GM12872 (cell line): ENCODE results near the gene KAT6B.

Experiments used
- TF ChIP-seq, protein P1 (sequence below): IDR thresholded peaks from 3 replicates; pipeline ENCODE4 v1.5.1; 2011; ENCODE audit warnings: low read depth, mild to moderate bottlenecking, low read length, moderate library complexity; ENCODE audit not compliant: insufficient read depth

Gene KAT6B

DNA sequence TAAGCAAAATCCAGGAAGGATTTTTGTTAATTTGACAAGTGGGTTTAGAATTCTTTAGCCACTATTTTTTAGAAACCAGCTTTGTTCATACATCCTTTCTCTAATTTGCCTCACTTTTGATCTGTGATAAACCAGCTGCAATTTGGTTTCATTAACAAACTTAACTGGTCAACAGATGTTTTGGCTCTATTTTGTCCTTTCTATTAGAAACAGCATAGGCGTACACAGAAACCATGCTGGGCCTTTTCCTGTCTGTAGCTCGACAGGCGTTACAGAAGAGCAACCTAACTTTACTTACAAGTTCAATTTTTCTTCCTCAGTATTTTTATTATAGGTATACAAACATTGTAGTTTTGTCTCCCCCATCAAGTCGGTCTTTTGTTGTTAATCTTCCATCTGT is 28.2 kb downstream of the KAT6B start:
- TF ChIP-seq, protein P1, sequence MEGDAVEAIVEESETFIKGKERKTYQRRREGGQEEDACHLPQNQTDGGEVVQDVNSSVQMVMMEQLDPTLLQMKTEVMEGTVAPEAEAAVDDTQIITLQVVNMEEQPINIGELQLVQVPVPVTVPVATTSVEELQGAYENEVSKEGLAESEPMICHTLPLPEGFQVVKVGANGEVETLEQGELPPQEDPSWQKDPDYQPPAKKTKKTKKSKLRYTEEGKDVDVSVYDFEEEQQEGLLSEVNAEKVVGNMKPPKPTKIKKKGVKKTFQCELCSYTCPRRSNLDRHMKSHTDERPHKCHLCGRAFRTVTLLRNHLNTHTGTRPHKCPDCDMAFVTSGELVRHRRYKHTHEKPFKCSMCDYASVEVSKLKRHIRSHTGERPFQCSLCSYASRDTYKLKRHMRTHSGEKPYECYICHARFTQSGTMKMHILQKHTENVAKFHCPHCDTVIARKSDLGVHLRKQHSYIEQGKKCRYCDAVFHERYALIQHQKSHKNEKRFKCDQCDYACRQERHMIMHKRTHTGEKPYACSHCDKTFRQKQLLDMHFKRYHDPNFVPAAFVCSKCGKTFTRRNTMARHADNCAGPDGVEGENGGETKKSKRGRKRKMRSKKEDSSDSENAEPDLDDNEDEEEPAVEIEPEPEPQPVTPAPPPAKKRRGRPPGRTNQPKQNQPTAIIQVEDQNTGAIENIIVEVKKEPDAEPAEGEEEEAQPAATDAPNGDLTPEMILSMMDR: no peak

DNA sequence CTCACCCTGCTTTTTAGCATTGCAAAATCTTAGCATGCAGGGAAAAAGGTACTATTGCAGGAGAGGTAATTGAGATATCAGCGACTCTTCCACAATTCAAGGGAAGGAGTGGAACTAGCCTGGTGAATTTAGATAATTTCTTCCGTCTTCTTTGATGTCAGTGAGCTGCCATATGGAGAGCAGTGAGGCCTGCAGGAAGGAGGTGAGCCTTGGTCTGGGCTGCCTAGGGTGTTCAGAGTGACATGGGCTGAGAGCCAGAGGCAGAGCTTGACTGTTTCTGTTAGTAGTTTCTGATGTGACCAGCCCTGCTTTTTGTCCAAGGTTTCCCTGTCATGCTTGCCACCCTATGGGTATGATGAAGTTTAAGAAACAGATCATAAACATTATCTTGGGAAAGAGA is 28.6 kb downstream of the KAT6B start:
- TF ChIP-seq, protein P1: no peak

DNA sequence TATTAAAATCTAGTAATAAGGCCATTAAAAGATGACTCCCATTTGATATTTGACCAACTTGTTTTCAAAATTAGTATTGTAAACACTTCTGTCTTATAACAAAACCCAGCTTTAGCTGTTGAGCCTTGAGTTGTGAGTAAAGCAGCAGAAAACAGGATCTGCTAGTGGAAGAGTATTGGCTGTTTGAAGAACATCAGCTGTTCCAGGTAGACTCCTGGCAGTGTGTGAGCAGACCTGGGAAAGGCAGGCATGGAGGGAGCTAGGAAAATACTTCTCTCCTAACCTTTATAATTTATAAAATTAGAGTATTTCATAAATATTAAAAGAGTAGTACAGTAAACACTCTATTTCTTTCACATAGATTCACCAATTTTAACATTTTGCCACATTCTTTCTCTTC is 29.0 kb downstream of the KAT6B start:
- TF ChIP-seq, protein P1: no peak

DNA sequence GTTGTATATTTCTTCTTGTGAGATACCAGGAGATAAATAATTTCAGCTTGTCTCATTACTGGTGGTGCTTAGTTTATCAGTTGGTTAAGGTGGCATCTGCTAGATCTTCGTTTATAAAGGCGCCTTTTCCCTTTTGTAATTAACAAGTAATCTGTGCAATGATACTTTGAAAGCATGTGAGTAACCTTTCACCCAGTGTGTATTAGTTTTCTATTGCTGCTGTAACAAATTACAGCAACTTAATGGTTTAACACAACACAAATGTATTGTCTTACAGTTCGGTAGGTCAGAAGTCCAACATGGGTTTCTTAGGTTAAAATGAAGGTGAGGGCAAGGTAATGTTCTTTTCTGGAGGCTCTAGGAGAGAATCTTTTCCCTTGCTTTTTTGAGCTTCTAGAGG is 30.5 kb downstream of the KAT6B start:
- TF ChIP-seq, protein P1: no peak

DNA sequence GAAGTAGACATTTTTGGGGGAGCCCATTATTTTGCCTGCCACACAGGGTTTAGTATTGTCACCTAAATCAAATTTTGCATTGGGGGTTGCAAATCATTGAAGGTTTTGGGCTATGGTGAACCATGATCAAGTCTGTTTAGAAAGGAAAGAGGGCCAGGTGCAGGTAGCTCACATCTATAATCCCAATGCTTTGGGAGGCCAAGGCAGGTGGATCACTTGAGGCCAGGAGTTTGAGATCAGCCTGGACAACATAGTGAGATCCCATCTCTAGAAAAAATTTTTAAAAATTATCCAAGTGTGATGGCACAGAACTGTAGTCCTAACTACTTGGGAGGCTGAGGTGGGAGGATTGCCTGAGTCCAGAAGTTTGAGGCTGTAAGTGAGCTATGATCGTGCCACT is 31.2 kb downstream of the KAT6B start:
- TF ChIP-seq, protein P1: no peak

DNA sequence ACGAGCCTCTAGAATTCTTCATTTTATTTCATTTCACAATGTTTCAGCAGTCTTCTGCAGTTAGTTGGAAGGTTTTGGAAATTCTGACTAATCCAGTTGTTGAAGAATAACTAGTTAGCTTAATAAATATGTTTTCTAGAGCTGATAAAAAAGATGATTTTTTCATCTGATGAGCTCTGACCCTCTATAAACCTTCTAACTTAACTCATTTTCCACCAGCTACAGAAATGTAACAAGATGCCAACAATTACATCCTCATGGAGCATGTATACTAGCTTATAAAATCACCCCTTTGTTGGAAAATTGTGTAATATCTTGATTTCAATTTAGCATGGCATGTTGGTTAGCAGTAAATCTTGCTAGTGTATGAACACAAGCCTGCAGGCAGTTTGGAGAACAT is 33.1 kb downstream of the KAT6B start:
- TF ChIP-seq, protein P1: no peak

DNA sequence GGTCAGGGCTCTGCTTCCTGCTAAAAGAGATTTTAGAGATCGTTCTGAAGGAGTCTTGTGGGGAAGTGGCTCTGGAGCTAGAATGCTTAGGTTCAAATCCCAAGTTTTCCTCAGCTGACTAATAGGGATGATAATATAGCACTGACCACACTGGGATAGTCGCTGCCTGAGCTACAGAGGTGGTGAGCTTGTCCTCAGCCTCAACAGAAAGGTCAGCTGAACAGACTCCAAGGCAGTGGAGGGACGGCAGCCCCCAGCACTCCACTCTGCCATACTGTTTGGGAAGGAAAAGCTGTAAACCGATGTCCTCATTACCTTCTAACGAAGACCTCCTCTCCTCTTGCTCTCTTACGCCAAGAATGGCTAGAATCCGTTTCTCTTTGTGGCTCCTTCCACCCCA is 36.2 kb downstream of the KAT6B start:
- TF ChIP-seq, protein P1: no peak

DNA sequence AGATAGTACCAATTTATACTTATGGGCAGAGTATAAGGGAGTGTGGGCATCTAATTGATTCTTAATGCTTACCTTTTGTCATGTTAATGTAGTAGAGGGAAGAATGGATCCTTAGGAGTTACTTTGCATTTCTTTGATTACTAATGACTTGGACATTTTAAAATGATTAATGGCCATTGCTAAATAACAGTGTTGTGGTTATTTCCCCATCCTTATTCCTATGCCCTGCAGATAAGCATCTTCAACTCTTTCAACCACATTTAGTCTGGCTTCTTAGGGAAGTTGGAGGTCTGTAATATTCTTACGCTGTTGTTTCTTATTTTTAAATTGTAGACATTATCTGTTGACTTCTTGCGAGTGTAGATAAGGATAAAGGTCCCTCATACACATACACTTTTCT is 37.2 kb downstream of the KAT6B start:
- TF ChIP-seq, protein P1: no peak
